Thyroid gland (tissue), 4 donors: Measurements from ENCODE around the gene CPVL. TPM values are rescaled to one million over a fixed set of nuclear protein-coding genes. Genes with fewer than 3 reads are reported as not detected.
A peak's percentile ranks its signal among the peaks of the same experiment; 100 is the strongest.
"Not testable (repeated sequence)": the region's sequence is repeated elsewhere in the genome, so short reads cannot be mapped to it uniquely, and the experiment has no call there.

Experiments used
- DNase-seq, 2 donors: peaks; one replicate each; pipeline ENCODE4 v3.0.0-alpha.2; 2019
- H3K27ac ChIP-seq, 3 donors: fragments of 200-600 bp; sonication (generic); 1 replicate in 2 of 3; 2 replicates in 1 of 3; pipeline ENCODE4 v1.5.1; 2016 to 2019; ENCODE audit warnings: mild to moderate bottlenecking in 1 of 3, moderate library complexity in 1 of 3
- H3K27me3 ChIP-seq: fragments of 200-600 bp; sonication (generic); one replicate; pipeline ENCODE4 v1.5.1; 2019
- H3K36me3 ChIP-seq, 2 donors: fragments of 200-600 bp; sonication (generic); one replicate each; pipeline ENCODE4 v1.5.1; 2016 to 2019
- H3K4me1 ChIP-seq, 2 donors: fragments of 200-600 bp; sonication (generic); one replicate each; pipeline ENCODE4 v1.5.1; 2017 to 2019
- H3K4me3 ChIP-seq, 3 donors: fragments of 200-600 bp; sonication (generic); replicated peaks in 1 of 3; 1 replicate in 2 of 3; 2 replicates in 1 of 3; pipeline ENCODE4 v1.5.1; 2016; ENCODE audit warnings: mild to moderate bottlenecking in 1 of 3
- H3K9me3 ChIP-seq: fragments of 200-600 bp; sonication (generic); one replicate; pipeline ENCODE4 v1.5.1; 2017
- POLR2A ChIP-seq, 2 donors: fragments of 450-650 bp; IDR thresholded peaks; one replicate each; pipeline ENCODE4 v1.6.1; 2017; ENCODE audit warnings: antibody characterized with exemption in 2 of 2, mild to moderate bottlenecking in 2 of 2, moderate library complexity in 1 of 2
- WGBS, 2 donors: methylation state at CpG; one replicate each; pipeline ENCODE4 v1.1.5; 2017; 5-methylcytosine and 5-hydroxymethylcytosine counted together
- intact Hi-C: fragments of 100-400 bp; cut with DNase I; formaldehyde crosslinking; loops from one replicate; pipeline ENCODE4 v1.15.1; 2023
- total RNA-seq, 4 donors: library from RNA; depleted of rRNA; stranded (reverse); fragments of >200 nt; gene quantifications; one replicate each; pipeline ENCODE4 v1.2.3, GENCODE V29; 2016
- TF ChIP-seq, protein P1 (sequence below), 6 experiments: fragments of 200-600 bp in 3 of 6; fragments of 450-650 bp in 3 of 6; sonication (generic) in 3 of 6; IDR thresholded peaks; one replicate each; pipeline ENCODE4 v1.5.1; 2016 to 2019; ENCODE audit warnings: antibody characterized with exemption in 6 of 6, mild to moderate bottlenecking in 2 of 6, inconsistent platforms in 1 of 6, moderate library complexity in 1 of 6

The CPVL gene
- total RNA-seq, 4 donors from 2014 or later = 79.8 to 182 (median 111) TPM

DNA sequence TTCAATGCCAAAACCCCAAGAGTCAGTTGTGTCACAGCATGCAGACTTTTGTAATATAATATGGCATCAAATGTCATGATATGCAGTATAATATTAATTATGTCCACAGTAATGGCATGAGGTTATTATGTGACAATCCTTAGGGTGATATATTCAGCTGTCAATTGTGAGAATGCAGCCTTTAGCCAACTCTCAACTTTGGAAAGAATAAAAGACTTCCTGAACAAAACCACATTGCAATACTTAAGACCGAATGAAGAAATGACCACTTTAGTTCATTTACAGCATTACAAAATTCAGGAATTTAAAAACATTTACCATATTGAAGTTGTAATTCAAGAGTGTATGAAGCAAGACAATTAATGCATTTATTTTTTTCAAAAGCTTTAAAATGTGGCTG, 45.4 kb downstream of the CPVL start:
- TF ChIP-seq, protein P1, sequence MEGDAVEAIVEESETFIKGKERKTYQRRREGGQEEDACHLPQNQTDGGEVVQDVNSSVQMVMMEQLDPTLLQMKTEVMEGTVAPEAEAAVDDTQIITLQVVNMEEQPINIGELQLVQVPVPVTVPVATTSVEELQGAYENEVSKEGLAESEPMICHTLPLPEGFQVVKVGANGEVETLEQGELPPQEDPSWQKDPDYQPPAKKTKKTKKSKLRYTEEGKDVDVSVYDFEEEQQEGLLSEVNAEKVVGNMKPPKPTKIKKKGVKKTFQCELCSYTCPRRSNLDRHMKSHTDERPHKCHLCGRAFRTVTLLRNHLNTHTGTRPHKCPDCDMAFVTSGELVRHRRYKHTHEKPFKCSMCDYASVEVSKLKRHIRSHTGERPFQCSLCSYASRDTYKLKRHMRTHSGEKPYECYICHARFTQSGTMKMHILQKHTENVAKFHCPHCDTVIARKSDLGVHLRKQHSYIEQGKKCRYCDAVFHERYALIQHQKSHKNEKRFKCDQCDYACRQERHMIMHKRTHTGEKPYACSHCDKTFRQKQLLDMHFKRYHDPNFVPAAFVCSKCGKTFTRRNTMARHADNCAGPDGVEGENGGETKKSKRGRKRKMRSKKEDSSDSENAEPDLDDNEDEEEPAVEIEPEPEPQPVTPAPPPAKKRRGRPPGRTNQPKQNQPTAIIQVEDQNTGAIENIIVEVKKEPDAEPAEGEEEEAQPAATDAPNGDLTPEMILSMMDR (IDR thresholded peaks at IDR 0.05) = no peak
- no peak for TF ChIP-seq POLR2A (IDR thresholded peaks at IDR 0.05)
- DNase-seq = no peak
- intact Hi-C loops = loop anchor here (10.0 kb wide), 1 partner anchor 304 kb away; no protein-coding TSS in a partner anchor
- no peaks in the 10 kb centered on the region for H3K36me3 ChIP-seq
- H3K27ac ChIP-seq = peak overlapping the region; percentile 84 to 95 (median 91)
- H3K4me3 ChIP-seq = no peak overlapping the region
- peaks cover 26 to 44% of the 10 kb centered on the region in 2 donors for H3K4me1 ChIP-seq
- H3K9me3 ChIP-seq = no peaks in the 10 kb centered on the region
- no peaks in the 10 kb centered on the region for H3K27me3 ChIP-seq
- 70 to 76% methylated on average over 1 of the region's 1 CpG for WGBS, 2 donors

DNA sequence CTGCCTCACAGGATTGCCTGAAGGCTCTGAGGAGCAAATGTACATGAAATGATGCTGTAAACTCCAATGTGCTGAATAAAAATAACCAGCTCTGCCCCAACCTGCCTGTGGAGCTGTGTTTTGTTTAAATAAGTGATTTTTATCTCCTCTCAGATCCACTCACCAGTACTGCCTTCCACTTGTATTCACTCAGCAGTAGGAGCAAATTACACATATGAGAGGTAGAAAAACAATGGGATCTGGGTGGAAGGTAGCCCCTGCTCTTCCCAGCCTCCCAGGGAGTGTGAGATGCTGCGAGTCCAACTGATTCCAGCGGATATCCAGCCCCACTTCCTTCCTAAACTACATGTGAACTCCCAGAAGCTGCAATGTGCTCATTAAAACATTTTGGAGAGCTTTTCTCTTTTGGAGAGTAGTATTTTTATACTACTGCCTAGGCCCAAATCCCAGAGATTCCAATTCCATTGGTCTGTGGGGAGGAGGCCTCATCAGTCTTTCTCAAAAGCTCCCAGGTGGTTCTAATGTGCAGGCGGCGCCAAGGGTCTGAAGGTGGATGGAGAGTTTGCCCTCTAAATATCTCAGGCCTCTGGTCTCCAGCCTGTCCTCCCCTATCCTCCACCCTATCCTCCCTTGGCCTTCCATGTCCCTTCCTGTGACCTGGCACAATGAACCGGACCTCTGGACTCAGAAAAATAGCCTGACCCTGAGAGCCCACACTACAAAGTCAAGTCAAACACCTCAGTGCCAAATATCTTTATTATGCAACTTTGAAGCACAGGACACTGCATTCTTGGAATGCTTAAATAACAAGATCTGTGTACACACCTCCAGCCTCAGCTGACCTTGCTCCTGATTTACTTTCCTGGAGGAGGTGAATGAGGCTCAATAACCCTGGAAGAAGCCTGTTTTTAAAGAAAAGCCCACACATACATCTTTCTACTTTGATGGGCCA, 46.2 kb downstream of the CPVL start:
- Histone ChIP-seq H3K4me1 (peaks cover 23 to 40% of the 10 kb centered on the region in 2 donors), H3K27ac (peak overlapping the region; percentile 84 to 95 (median 91)), H3K9me3 (no peaks in the 10 kb centered on the region), H3K27me3 (no peaks in the 10 kb centered on the region), H3K4me3 (no peak overlapping the region), H3K36me3 (no peaks in the 10 kb centered on the region)
- WGBS, 2 donors = 62 to 64% methylated on average over 5 of the region's 5 CpGs
- TF ChIP-seq, protein P1 (IDR thresholded peaks at IDR 0.05) = no peak
- no peak for TF ChIP-seq POLR2A (IDR thresholded peaks at IDR 0.05)
- intact Hi-C loops = loop anchor here (10.0 kb wide), 1 partner anchor 305 kb away; no protein-coding TSS in a partner anchor
- DNase-seq = peak; percentile 48 to 61

DNA sequence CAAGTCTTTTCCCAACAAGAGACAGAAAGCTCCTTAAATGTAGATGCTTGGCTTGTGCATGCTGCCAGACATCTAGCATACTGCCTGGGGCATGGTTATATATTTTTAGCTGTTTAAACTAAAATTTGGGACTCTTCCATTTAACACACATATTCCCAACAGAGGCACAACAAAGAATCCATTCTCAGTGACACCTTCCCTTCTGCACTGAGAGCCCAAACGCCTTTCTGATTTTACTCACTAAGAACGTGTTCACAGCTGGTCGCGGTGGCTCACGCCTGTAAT, 49.9 kb downstream of the CPVL start:
- Histone ChIP-seq H3K36me3 (no peaks in the 10 kb centered on the region), H3K4me1 (peaks cover 23 to 34% of the 10 kb centered on the region in 2 donors), H3K27ac (no peak overlapping the region), H3K4me3 (no peak overlapping the region), H3K27me3 (no peaks in the 10 kb centered on the region), H3K9me3 (no peaks in the 10 kb centered on the region)
- WGBS, 2 donors = 97 to 99% methylated on average over 5 of the region's 5 CpGs
- DNase-seq = no peak
- intact Hi-C loops = no loop called here
- TF ChIP-seq, protein P1 (IDR thresholded peaks at IDR 0.05) = no peak
- TF ChIP-seq POLR2A (IDR thresholded peaks at IDR 0.05) = no peak

DNA sequence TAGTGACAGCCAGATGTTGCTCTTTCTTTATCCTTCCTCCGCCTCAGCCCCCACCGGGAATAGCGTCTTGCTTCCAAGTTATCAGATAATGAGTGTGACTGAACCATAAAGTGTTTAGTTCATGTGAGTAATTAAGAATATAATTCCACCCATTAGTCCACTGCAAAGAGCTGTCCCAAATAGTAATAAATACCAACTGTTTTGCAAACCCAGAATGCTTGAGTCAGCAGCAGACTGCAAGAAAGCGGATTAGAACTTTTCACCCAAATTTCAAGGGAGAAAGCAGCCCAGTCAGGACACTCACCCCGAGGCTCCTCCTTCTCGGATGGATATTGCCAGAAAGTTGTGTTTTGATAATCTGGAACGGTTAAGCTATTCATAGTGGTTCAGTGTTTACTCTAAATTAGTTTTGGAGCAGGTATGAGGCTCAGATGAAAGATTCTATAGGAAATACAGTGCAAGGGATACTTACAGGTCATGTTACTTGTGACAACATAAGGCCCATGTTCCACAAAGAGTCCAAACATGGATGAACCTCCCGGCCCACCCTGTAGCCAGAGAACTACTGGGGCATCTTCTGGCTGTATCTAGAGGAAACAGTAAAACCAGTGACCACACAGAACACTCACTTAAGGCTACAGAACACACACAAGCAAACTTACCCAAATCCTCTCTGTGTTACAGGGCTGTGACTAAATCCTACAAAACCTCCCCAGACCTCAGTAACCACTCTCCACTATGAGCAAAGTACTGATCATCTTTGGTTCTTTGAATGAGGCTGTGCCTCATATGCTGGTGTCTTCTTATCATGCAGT, 50.5 kb downstream of the CPVL start:
- Histone ChIP-seq H3K36me3 (no peaks in the 10 kb centered on the region), H3K9me3 (no peaks in the 10 kb centered on the region), H3K27ac (no peak overlapping the region), H3K4me3 (no peak overlapping the region), H3K27me3 (no peaks in the 10 kb centered on the region), H3K4me1 (peaks cover 17 to 31% of the 10 kb centered on the region in 2 donors)
- DNase-seq = no peak
- intact Hi-C loops = no loop called here
- TF ChIP-seq, protein P1 (IDR thresholded peaks at IDR 0.05) = no peak
- TF ChIP-seq POLR2A (IDR thresholded peaks at IDR 0.05) = no peak
- 73 to 74% methylated on average over 8 of the region's 8 CpGs for WGBS, 2 donors

DNA sequence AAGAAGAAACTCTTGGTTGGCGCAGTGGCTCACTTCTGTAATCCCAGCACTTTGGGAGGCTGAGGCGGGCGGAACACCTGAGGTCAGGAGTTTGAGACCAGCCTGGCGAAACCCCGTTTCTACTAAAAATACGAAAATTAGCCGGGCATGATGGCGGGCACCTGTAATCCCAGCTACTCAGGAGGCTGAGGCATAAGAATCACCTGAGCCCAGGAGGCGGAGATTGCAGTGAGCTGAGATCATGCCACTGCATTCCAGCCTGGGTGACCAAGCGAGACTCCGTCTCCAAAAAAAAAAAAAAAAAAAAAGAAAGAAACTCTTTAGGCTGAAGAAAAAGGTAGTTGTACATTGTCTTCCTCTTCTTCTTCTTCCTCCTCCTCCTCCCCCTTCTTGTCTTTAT, 53.2 kb downstream of the CPVL start:
- H3K27ac ChIP-seq, H3K27me3 ChIP-seq, intact Hi-C loops, H3K36me3 ChIP-seq, H3K9me3 ChIP-seq, H3K4me3 ChIP-seq: not testable (repeated sequence)
- peak in 1 of 2 donors; percentile 58 for DNase-seq
- H3K4me1 ChIP-seq = peaks cover 0 to 15% of the 10 kb centered on the region in 2 donors
- 88% methylated on average over 11 of the region's 11 CpGs for WGBS, 2 donors
